Measurements from ENCODE around the gene COMMD7. TPM values are rescaled to one million over a fixed set of nuclear protein-coding genes. Genes with fewer than 3 reads are reported as not detected.
A peak's percentile ranks its signal among the peaks of the same experiment; 100 is the strongest.

The COMMD7 gene
- total and polyA plus RNA-seq, 9 of the 15 experiments (the other 6 are each of a cell fraction or from before 2014, with no cell fraction given): 11.9 to 69.1 (median 34.7) TPM

DNA sequence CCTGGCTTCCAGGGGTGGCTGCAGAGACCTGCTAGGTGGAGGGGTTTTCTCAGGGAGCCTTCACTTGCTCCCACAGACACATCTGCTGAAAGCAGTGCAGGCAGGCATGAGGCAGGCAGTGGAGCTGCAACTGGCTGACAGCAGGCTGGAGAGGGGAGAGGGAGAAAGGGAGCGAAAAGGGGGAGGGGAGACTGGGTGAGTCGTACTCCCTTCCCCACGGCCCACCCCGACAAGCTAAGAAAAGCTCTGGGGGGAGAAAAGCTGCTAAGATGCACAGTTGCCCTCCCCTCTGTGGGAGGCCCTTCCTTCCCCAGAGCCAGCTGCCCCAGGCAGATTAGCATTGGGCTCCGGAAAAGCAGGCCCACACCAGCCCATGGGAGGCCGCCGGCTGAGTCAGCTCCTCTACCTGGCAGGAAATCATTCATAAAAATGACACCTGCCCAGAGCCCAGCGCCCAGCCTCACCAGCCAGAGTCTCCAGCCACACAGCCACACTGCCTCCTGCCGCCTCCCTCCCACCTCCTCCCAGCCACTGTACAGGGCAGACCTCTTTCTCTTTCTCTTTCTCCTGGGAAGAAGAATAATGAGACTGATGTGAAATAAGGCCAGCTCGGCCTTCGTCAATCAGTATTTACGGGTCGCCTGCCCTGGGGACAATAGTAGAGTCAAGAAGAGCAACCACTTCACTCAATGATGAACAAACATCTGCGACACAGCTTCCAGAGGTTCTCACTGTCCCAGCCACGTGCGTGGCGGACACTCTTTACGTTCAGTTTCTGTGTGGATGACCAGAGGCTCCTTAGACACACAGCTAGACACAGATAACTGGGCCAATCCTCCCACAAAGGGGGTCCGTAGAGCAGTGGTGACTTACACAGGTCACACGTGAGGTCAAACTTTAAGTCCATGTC is 61.8 kb downstream of the COMMD7 start (continued):
- TF ChIP-seq ZNF197 (CRISPR knock-in tag; IDR thresholded peaks at IDR 0.05; ENCODE audit: low read depth) (no peak), RBM17 (IDR thresholded peaks at IDR 0.05; ENCODE audit: borderline replicate concordance, low read depth, low read length) (no peak), DIDO1 (tag; IDR thresholded peaks at IDR 0.05; ENCODE audit: low read depth) (no peak), BRD9 (IDR thresholded peaks at IDR 0.05; ENCODE audit: low read depth, partially characterized antibody) (peak; percentile 62), CREBBP (IDR thresholded peaks at IDR 0.05; ENCODE audit: low read depth, low read length) (no peak), RBM15 (IDR thresholded peaks at IDR 0.05; ENCODE audit: insufficient read depth, low read length) (no peak), CBFA2T3 (IDR thresholded peaks at IDR 0.05) (peak; percentile 96), PRPF4 (IDR thresholded peaks at IDR 0.05; ENCODE audit: insufficient read depth, low read depth, low read length, poor library complexity, severe bottlenecking) (no peak), SRF (CRISPR knock-in tag; IDR thresholded peaks at IDR 0.05) (no peak), PPARD (CRISPR knock-in tag; IDR thresholded peaks at IDR 0.05) (no peak), RBFOX2 (IDR thresholded peaks at IDR 0.05; ENCODE audit: low read depth, low read length) (peak; percentile 80), HSF4 (CRISPR knock-in tag; IDR thresholded peaks at IDR 0.05; ENCODE audit: borderline replicate concordance) (no peak), SMARCB1 (IDR thresholded peaks at IDR 0.05; ENCODE audit: insufficient read length, low read depth) (peak; percentile 29), FOXK2 (conservative IDR thresholded peaks at IDR 0.05 in 1 of 2, IDR thresholded peaks at IDR 0.05 in 1 of 2; ENCODE audit: low read depth in 2 of 2) (peak in 1 of 2 experiments; percentile 6; a peak in 1 of 4 replicates), ZNF224 (CRISPR knock-in tag; IDR thresholded peaks at IDR 0.05) (no peak), BRCA1 (IDR thresholded peaks at IDR 0.05) (no peak), BRCA1 (CRISPR knock-in tag; IDR thresholded peaks at IDR 0.05) (no peak), HDAC2 (IDR thresholded peaks at IDR 0.05) (peak; percentile 75; the same call in 1 of the 2 replicates), PHB (CRISPR knock-in tag; IDR thresholded peaks at IDR 0.05) (no peak), POLR2AphosphoS2 (IDR thresholded peaks at IDR 0.05; ENCODE audit: low read length) (no peak), FOSL1 (tag; conservative IDR thresholded peaks at IDR 0.05) (peak; percentile 70), SRSF7 (optimal IDR thresholded peaks at IDR 0.05; ENCODE audit: low read depth, low read length) (no peak)
- TF ChIP-seq, protein P1, sequence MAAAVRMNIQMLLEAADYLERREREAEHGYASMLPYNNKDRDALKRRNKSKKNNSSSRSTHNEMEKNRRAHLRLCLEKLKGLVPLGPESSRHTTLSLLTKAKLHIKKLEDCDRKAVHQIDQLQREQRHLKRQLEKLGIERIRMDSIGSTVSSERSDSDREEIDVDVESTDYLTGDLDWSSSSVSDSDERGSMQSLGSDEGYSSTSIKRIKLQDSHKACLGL (CRISPR knock-in tag; IDR thresholded peaks at IDR 0.05; ENCODE audit: borderline replicate concordance, poor library complexity, severe bottlenecking): no peak
- TF ChIP-seq, protein P2, sequence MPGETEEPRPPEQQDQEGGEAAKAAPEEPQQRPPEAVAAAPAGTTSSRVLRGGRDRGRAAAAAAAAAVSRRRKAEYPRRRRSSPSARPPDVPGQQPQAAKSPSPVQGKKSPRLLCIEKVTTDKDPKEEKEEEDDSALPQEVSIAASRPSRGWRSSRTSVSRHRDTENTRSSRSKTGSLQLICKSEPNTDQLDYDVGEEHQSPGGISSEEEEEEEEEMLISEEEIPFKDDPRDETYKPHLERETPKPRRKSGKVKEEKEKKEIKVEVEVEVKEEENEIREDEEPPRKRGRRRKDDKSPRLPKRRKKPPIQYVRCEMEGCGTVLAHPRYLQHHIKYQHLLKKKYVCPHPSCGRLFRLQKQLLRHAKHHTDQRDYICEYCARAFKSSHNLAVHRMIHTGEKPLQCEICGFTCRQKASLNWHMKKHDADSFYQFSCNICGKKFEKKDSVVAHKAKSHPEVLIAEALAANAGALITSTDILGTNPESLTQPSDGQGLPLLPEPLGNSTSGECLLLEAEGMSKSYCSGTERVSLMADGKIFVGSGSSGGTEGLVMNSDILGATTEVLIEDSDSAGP (CRISPR knock-in tag; IDR thresholded peaks at IDR 0.05): no peak
- TF ChIP-seq, protein P3, sequence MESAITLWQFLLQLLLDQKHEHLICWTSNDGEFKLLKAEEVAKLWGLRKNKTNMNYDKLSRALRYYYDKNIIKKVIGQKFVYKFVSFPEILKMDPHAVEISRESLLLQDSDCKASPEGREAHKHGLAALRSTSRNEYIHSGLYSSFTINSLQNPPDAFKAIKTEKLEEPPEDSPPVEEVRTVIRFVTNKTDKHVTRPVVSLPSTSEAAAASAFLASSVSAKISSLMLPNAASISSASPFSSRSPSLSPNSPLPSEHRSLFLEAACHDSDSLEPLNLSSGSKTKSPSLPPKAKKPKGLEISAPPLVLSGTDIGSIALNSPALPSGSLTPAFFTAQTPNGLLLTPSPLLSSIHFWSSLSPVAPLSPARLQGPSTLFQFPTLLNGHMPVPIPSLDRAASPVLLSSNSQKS (CRISPR knock-in tag; IDR thresholded peaks at IDR 0.05): no peak
